HG03571 (cell line): ENCODE results near the gene BOD1L1.
A peak's percentile ranks its signal among the peaks of the same experiment; 100 is the strongest.

ENCODE experiments used
- ATAC-seq: cut with Tn5 transposase; IDR thresholded peaks from one replicate; pipeline ENCODE4 v1.9.1; 2021; ENCODE audit not compliant: unreplicated experiment

Gene BOD1L1

DNA sequence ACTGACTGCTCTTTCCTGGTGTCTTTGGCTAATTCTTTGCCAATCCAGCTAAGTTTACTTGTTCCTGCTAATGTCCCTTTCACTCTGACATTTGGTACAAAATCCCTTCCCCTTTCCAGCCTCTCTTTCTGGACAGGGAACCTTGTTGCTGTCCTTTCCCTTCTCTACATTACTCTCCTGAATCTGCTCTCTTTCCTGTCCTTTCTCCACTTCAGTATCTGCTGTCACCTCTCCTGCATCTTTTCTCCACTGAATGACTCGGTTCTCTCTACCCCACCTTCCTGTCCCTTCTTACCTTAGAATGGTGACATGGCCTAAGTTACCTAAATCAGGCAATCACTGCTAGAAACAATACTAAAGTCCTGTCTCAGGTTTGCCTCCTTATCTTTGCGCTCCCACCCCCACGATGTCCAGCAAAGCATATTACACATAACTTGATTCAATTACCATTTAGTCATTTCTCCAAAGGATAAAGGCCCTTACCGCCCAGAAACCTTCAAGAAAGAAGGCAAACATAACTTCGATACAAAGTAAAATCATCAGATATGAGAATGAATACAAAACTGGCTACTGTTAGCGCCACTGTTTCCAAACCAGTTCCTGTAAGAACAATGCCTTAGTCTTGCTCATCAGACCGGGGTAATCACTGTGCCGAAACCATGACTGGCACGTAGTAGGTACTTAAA is 890 bp downstream of the BOD1L1 start:
- ATAC-seq = peak; percentile 1

DNA sequence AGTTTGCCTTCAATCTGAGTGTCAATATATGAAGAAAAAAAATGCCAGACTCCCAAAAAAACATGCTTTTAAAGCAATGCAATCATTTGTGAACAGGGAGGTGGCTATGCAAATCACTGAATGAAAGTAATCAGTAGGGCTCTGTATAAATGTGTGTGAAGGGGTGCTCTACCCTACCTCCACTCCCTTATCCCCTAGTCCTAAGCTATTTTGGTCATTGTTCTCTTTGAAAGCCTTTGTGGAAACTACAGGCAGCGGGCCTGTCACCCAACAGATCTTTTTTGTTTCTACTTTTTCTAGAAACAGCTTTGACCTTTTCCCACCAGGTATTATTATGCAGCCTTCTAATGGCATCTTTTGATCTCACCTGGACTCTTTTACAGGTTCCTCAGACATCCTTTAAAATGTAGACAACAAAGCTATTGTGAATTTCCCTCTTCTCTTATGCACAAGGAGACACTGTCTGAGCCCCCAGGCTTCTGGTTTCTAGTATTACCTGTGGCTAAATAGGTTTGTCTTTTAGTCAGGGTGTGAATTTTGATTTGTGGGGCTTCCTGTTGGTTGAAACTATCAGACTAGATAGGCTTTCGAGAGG is 9.2 kb downstream of the BOD1L1 start:
- no peak for ATAC-seq

DNA sequence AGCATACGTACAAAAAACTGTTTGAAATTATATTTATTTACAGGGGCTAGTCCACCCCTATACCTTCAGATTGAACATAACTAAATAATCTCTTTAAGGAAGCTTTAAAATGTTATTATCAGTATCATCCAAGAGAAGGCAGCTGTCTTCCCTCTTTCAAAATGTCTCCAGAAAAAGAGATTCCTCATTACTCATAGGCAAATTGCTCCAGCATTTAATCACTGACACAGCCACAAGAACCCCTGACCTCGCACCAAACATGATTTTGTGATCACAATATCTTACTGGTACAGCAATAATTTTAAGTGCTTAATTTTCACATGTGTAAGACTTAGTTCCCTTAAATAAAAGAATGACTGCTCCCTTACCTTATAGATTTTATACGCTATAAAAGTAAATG is 9.7 kb downstream of the BOD1L1 start:
- no peak for ATAC-seq

DNA sequence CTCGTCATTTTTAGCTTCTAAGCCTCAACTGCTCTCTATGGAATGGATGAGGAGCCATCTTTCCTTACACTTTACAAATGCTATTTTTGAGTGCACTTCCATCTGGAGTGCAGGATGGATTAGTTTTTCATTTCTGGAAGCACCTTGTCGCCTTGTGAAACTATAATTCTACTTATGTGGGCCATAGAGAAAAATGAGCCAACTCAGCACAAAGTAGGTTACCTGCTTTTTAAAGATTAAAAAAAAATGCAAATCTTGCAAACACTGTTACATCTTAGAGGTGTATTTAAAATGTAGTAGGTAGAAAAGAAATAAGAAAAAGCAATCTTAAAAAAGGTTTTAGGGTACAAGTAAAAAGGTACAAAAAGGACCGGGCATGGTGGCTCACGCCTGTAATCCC is 10.9 kb downstream of the BOD1L1 start:
- no peak for ATAC-seq

DNA sequence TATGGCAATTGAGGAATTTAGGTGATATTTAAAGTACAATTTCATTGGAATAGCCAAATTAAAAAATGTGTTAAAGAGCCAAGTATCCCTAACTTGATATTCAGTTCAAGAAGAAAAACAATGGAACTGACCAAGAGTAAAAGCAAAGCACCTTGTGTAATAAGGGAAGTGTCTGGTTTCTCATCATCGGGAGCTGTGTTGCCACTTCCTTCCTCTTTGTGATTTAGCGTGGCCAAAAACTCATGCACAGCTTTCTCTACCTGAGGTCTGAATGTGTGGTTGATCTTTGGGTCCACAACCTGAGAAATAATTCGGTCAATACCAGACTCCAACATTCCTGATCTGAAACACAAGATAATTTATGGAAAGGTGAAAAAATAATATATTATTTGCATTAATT is 12.4 kb downstream of the BOD1L1 start:
- peak; percentile 59 for ATAC-seq

DNA sequence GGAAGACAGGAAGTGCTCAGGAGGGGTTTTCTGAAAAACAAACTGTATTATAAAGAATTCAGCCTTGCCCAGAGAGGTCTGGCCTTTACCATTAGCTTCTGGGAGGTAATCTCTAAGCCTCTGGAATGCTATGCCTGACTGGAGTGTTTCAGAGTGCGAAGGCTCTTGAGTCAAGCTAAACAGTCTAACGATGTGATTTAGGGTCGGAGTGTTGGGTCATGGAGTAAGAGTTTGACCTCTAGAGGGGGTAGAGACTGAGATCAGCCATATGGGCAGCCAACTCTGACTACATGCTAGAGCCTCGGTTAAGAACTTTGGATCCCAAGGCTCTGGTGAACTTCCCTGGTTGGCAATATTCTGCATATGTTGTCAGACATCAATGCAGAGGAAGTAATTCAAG is 15.0 kb downstream of the BOD1L1 start:
- no peak for ATAC-seq

DNA sequence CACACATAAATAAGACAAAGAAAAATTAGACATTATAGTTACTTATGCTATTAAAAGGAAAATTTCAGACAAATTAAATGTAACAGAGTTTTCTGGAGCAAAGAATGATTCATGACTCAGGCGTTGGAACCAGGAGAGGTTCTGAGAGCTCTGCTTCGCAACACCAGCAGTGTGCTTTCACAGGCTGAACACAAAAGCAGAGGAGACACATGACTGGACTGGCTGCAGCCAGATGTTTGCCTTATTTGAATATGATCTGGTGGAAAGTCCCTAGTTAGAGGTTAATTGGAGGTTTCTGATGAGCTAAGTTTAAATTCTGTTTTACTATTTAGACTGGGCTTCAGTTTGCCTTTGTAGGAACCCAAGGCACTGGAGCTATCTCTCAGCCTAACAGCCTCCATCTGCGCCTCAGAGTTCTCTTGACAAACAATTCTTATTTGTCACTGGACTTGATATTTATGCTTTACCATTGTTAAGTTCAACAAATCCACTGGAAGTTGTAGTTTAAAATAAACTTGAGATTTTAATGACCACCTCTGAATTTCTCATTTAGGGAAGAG is 16.2 kb downstream of the BOD1L1 start:
- peak; percentile 88 for ATAC-seq

DNA sequence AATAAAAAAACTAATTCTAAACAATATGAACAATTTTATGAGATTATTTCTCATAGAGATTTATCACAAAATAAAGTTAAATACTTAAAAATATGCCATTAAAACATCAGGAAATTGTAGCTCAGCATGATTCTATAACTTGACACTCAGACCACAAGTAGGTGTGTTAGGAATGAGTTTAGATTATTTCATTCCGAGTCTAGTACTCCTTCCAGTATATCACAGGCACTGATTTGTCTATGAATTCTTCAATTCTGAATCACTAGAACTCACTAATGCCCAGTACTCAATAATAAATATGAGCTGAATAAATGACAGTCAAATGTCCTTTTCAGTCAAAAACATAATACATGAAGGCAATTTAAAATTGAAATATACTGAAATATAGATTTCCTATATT is 22.2 kb downstream of the BOD1L1 start:
- ATAC-seq = no peak

DNA sequence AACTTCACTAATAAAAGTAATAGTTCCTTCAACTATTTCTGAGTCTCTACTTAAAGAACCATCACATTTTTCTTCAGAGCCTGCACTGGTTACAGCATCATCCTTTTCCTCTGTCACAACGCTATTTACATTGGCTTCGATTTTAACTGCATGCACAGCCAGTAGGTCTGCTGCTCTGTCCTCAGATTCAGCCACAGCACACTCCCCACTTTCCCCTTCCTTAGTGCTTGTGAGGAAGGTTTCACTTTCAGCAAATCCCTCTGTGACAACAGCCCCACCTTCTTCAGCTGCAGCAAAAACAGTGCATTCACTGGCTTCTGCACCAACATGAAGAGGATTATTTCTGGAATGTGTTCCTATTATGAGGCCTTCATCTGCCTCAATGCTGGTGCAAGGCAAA is 25.7 kb downstream of the BOD1L1 start:
- no peak for ATAC-seq

DNA sequence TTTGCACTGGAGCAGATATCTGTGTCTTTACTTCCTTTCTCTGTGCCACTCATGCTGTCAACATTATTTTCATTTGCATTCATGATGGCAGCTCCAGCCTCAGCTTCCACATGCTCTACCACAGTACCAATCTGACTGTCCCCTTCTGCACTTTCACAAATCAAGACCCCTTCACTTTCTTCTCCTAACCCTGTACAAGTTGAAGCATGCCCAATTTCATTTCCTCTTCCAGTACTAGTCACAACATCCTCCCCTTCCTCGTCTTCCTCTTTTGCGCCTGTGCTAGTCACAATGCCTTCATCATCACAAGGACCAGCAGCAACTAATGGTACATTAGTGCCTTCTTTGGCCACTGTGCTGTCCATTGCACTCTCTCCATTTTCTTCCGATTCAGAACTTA is 26.5 kb downstream of the BOD1L1 start:
- peak; percentile 78 for ATAC-seq

DNA sequence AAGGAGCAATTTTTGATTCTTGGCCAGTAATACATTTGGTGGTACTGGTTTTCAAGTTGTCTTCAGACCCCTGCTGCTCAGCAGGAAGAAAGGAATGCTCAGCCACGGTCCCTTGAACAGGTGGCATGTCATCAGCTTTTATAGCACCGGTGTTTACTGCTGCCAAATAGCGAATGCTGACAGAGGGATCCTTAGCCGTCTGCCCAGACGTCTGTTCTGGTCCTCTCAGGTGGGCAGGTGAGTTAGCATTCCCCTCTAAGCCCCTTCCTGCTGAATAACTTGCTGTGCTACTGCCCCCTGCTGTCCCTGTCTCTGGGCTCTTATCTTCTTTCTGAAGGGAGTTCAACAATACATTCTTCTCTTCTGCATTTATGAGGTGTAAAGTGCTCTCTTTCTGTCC is 28.4 kb downstream of the BOD1L1 start:
- ATAC-seq = no peak

DNA sequence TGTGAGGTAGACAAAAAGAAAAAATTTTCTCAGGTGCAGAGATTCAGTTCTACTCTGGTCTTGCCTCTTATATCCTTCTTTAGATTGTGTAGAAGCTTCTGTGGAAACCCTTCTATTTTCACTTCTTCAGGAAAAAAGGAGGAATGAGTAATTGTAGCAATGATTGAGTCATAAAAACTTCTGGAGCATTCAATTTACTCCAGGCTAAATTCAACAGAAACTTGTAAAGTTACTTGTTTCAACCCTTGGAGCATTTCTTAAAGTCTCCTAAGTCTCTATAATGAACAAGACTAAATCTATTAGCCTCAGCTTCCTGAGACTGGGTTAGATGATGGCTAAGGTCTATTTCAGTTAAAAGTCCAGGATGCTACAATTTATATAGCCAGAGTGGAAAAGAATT is 29.9 kb downstream of the BOD1L1 start:
- ATAC-seq = no peak

DNA sequence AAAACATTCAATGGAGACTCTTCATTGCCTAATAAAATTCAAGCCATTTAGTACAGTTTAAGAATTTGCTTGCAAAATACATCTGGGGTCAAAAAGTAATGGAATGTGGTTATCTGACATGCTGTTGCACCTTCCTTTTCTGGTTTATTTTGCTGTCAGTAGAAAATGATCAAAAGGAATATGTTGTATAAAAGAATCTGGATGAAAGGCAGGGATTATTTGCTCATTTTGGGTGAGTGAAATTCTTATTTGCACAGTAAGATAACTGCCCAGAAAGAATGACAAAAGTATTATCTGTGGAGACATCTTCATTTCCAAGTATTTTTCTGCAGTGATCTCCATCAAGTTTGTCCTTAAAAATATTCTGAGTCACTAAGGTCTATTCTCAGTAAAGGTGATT is 30.4 kb downstream of the BOD1L1 start:
- ATAC-seq = no peak

DNA sequence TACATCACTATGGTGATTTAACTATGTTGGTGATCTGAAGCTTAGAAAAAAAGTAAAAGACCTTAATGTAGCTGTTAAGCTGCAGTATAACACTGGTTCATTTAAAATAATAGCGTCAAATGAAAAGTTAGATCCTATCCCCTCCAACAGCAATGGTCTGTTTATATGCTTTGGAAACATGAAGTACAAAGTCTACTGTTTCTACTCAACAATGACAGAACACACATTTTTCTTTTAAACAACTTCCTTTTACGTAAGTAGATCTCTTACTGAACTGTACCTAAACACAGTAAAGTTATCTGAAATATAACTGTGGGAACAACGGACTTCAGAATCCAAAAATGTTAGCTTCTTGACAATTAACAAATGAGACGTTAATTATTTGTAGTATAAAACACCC is 35.3 kb downstream of the BOD1L1 start:
- no peak for ATAC-seq

DNA sequence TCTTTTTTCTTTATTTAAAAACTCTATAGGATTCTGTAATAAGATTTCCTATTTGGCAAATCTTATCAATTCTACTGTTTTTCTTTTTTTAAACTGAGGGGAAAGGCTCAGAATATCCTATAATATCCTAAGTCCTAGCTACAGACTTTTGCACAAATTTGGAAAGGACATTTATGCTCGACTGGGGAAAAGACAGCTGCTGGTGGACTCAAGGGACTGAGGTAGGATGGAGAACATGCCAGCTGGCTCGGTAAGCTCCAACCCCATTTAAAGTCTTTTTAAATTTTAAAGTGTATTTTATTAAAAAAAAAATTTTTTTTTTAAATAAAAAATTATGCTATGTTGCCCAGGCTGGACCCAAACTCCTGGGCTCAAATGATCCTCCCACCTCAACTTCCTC is 36.8 kb downstream of the BOD1L1 start:
- no peak for ATAC-seq

DNA sequence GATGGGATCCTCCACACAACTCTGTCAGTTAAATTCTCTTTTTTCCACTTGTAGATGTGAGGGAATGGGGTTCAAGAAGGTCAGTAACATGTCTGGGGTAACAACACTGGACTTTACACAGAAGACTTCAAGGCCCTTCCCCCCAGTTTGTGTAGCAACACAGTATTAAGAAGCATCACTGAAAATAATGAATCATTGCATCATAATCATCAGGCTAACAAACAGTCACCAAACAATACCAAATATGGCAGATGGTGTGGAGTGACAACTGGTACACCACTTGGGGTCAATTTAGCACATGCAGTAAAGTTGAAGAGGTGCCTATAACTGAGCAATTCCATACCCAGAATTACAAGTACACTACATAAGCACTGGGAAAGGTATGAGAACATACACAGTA is 38.6 kb downstream of the BOD1L1 start:
- no peak for ATAC-seq

DNA sequence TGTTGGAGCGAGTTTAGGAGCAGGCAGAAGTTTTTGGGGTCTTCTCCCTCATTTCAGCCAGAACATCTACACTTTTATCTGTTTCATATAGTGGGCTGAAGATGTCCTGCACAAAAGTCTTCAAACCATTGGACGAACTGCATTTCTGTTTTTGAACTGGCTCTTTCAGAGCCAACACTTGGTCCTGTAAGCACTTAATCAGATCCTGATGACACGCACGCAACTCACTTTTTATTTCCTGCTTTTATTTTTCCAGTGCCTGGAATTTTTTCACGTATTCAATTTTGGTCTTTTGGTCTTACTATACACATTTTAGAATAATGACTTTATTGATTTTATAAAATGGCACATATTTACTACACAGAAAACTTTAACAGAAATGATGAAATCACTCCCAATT is 43.0 kb downstream of the BOD1L1 start:
- ATAC-seq = no peak

DNA sequence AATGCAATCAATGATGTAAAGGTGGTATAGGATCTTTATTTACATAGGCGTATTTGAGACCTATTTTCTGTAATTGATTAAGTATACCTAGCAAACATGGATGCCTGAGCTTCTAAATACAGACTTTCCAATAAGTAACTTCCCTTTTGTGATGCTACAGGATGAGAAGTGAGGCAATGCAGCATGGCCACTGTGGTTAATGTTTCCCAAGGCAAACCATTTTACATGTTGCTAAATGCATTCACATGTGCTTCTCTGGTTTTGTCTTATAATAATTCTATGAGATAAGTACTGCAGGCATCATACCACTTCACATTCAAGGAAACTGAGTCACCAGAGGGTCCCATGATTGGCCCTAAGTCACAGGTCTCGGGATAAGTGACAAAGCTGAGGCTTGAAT is 47.5 kb downstream of the BOD1L1 start:
- no peak for ATAC-seq

DNA sequence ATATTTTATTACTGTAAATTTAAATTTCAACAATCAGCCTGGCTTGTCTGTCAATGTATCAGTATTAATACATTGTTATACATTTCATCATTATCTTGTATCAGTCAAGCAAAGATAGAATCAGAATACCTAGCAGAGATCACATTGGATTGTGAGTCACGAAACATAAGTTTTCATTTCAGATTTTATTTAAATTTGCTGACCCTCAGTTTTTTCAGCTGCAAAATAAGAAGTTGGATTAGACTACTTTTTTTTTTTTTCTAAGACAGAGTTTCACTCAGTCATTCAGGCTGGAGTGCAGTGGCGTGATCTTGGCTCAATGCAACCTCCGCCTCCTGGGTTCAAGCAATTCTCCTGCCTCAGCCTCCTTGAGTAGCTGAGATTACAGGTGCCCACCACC is 49.9 kb downstream of the BOD1L1 start:
- ATAC-seq = no peak

DNA sequence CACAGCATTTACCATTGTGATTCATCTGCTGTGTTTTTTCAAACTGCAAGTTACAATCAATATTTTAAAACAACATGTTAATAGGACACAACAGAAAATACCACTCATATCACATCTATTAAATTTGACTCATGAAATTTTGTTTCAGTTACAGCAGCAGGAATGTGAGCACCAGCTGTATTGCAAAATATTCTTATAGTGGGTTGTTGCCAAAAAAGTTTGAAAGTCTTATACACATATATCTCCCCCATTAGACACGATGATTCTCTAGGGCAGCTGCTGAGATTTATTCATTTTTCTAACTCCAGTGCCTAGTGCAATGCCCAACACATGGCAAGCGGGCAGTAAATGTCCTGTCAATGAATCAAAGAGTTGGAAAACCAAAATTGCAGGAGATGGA is 56.6 kb downstream of the BOD1L1 start:
- ATAC-seq = no peak

DNA sequence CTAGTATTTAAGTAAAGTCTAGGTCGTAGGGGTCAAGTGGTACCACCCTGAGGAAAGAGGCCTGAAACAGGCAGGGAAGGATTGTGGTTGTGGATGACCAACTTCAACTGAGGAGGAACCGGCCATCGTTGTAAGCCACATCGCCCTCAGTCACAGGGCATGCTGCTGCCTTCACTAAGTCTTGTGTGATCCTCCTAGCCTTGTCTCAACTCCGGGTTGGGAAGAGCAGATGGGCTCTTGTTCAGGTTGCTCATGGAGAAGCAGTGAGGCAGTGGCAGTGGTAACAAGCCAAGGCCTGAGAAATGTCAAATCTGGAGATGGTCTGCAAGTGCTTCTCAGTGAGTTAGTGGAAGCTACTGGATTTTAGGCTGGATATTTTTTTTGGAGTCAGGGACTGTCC is 60.4 kb downstream of the BOD1L1 start:
- ATAC-seq = no peak

DNA sequence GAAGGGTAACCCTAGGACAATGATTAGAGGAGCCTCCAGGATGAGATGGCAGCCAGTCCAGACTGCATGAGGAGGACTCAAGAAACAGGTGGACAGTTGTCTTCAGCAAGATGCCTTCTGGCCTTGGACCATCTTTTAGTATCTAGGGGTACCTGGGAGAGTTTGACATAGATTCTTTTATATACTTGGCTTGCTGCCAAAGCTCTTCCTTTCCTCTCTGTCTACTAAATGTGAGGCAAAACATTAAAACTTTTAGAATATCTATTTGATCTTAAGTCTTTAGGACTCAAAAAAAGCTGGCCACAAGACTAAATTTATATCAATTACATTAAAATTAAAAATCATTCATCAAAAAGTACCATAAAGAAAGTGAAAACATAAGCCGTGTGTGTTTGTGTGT is 64.6 kb downstream of the BOD1L1 start:
- no peak for ATAC-seq

DNA sequence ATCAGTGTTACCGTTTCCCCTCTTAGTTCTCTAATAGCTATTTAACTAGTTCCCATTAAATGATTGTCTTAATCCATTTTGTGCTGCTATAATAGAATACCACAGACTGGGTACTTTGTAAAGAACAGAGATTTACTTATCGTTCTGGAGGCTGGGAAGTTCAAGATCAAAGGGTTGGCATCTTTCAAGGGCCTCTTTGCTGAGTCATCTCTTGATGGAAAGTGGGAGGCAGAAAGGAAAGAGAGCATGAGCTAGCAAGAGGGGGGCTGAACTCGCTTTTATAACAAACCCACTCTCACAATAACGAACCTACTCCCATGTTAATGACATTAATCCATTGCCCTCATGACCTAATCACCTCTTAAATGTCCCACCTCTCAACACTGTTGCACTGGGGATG is 65.9 kb downstream of the BOD1L1 start:
- no peak for ATAC-seq
